Subcutaneous abdominal adipose tissue (tissue), 5 donors: Measurements from ENCODE around the gene PPRC1.

Source experiments
- H3K27ac ChIP-seq: one replicate; pipeline ENCODE4 v1.7.0; 2013; ENCODE audit warnings: low read depth, mild to moderate bottlenecking, inconsistent platforms, low read length, moderate library complexity
- H3K27me3 ChIP-seq, 5 donors: one replicate each; pipeline ENCODE4 v1.7.0; 2013; ENCODE audit warnings: low read length in 5 of 5, inconsistent platforms in 1 of 5; ENCODE audit not compliant: control insufficient read depth in 5 of 5, insufficient read depth in 4 of 5
- H3K36me3 ChIP-seq, 5 donors: one replicate each; pipeline ENCODE4 v1.7.0; 2013; ENCODE audit warnings: low read length in 5 of 5; ENCODE audit not compliant: control insufficient read depth in 5 of 5, insufficient read depth in 5 of 5
- H3K4me1 ChIP-seq, 5 donors: one replicate each; pipeline ENCODE4 v1.7.0; 2013; ENCODE audit warnings: low read length in 5 of 5, mild to moderate bottlenecking in 3 of 5, moderate library complexity in 1 of 5; ENCODE audit not compliant: control insufficient read depth in 5 of 5, insufficient read depth in 5 of 5
- H3K4me3 ChIP-seq, 5 donors: one replicate each; pipeline ENCODE4 v1.7.0; 2013; ENCODE audit warnings: low read length in 5 of 5, low read depth in 1 of 5
- H3K9ac ChIP-seq, 5 donors: one replicate each; pipeline ENCODE4 v1.7.0; 2013; ENCODE audit warnings: low read length in 5 of 5, mild to moderate bottlenecking in 4 of 5, moderate library complexity in 3 of 5
- H3K9me3 ChIP-seq, 5 donors: one replicate each; pipeline ENCODE4 v1.7.0; 2013; ENCODE audit warnings: low read length in 5 of 5; ENCODE audit not compliant: control insufficient read depth in 5 of 5
- donor health status: healthy.
- donor health status: healthy.
- donor health status: healthy.
- donor health status: healthy.
- donor health status: healthy.

The PPRC1 gene

GRCh38 chr10:102111276-102111675, 21.6 kb upstream of the PPRC1 start:
- peaks cover 7 to 38% (median 32%) of the 10 kb centered on the region in 5 donors for H3K4me1 ChIP-seq
- H3K9me3 ChIP-seq: no peaks in the 10 kb centered on the region
- no peak overlapping the region for H3K9ac ChIP-seq
- no peak overlapping the region for H3K4me3 ChIP-seq
- no peak overlapping the region for H3K27ac ChIP-seq
- no peaks in the 10 kb centered on the region for H3K27me3 ChIP-seq
- H3K36me3 ChIP-seq: peaks cover 3 to 49% (median 48%) of the 10 kb centered on the region in 5 donors

GRCh38 chr10:102112210-102112817, 20.5 kb upstream of the PPRC1 start:
- Histone ChIP-seq H3K4me1 (peaks cover 10 to 49% (median 42%) of the 10 kb centered on the region in 5 donors), H3K36me3 (peaks cover 3 to 41% (median 40%) of the 10 kb centered on the region in 5 donors), H3K9ac (peak overlapping the region in 1 of 5 donors; percentile 49)

GRCh38 chr10:102113261-102113955, 19.4 kb upstream of the PPRC1 start:
- Histone ChIP-seq H3K4me1 (peaks cover 17 to 60% (median 53%) of the 10 kb centered on the region in 5 donors), H3K4me3 (peak overlapping the region; percentile 59 to 71 (median 64)), H3K27me3 (no peaks in the 10 kb centered on the region), H3K9me3 (no peaks in the 10 kb centered on the region), H3K27ac (no peak overlapping the region), H3K36me3 (peaks cover 3 to 31% (median 31%) of the 10 kb centered on the region in 5 donors), H3K9ac (peak overlapping the region; percentile 9 to 84 (median 63))

More at GRCh38 chr10:102112210-102112817, 20.5 kb upstream of the PPRC1 start:
- H3K4me3 ChIP-seq: no peak overlapping the region
- H3K27me3 ChIP-seq: no peaks in the 10 kb centered on the region
- H3K27ac ChIP-seq: no peak overlapping the region
- no peaks in the 10 kb centered on the region for H3K9me3 ChIP-seq

GRCh38 chr10:102113956-102114857, 18.6 kb upstream of the PPRC1 start:
- Histone ChIP-seq H3K9me3 (no peaks in the 10 kb centered on the region), H3K4me1 (peaks cover 22 to 68% (median 61%) of the 10 kb centered on the region in 5 donors), H3K9ac (peak overlapping the region; percentile 19 to 84 (median 63)), H3K4me3 (peak overlapping the region; percentile 62 to 71 (median 64)), H3K27me3 (no peaks in the 10 kb centered on the region), H3K27ac (no peak overlapping the region), H3K36me3 (peaks cover 3 to 23% (median 23%) of the 10 kb centered on the region in 5 donors)

- Histone ChIP-seq H3K9me3 (no peaks in the 10 kb centered on the region), H3K27ac (peak overlapping the region; percentile 50), H3K27me3 (no peaks in the 10 kb centered on the region), H3K4me3 (peak overlapping the region; percentile 35 to 71 (median 64)), H3K9ac (peak overlapping the region in 4 of 5 donors; percentile 8 to 65 (median 38)), H3K4me1 (peaks cover 23 to 75% (median 68%) of the 10 kb centered on the region in 5 donors), H3K36me3 (peaks cover 2 to 14% (median 14%) of the 10 kb centered on the region in 5 donors)
Measured at GRCh38 chr10:102114861-102115618, 17.8 kb upstream of the PPRC1 start.

GRCh38 chr10:102115775-102116174, 17.1 kb upstream of the PPRC1 start:
- H3K36me3 ChIP-seq: peaks cover 0 to 7% (median 7%) of the 10 kb centered on the region in 5 donors
- H3K9ac ChIP-seq: peak overlapping the region in 4 of 5 donors; percentile 8 to 65 (median 38)
- peak overlapping the region in 3 of 5 donors; percentile 35 to 71 (median 64) for H3K4me3 ChIP-seq
- no peaks in the 10 kb centered on the region for H3K27me3 ChIP-seq
- H3K4me1 ChIP-seq: peaks cover 23 to 78% (median 70%) of the 10 kb centered on the region in 5 donors
- peak overlapping the region; percentile 50 for H3K27ac ChIP-seq
- no peaks in the 10 kb centered on the region for H3K9me3 ChIP-seq

GRCh38 chr10:102116656-102117055, 16.2 kb upstream of the PPRC1 start:
- no peaks in the 10 kb centered on the region for H3K9me3 ChIP-seq
- H3K36me3 ChIP-seq: no peaks in the 10 kb centered on the region
- no peaks in the 10 kb centered on the region for H3K27me3 ChIP-seq
- no peak overlapping the region for H3K4me3 ChIP-seq
- peak overlapping the region; percentile 86 for H3K27ac ChIP-seq
- H3K4me1 ChIP-seq: peaks cover 23 to 87% (median 78%) of the 10 kb centered on the region in 5 donors
- H3K9ac ChIP-seq: peak overlapping the region in 1 of 5 donors; percentile 84

- no peaks in the 10 kb centered on the region for H3K27me3 ChIP-seq
- peak overlapping the region in 4 of 5 donors; percentile 47 to 84 (median 61) for H3K9ac ChIP-seq
- peaks cover 23 to 89% (median 81%) of the 10 kb centered on the region in 5 donors for H3K4me1 ChIP-seq
- H3K36me3 ChIP-seq: no peaks in the 10 kb centered on the region
- H3K9me3 ChIP-seq: no peaks in the 10 kb centered on the region
- peak overlapping the region; percentile 86 for H3K27ac ChIP-seq
- peak overlapping the region; percentile 37 to 89 (median 61) for H3K4me3 ChIP-seq
Measured at GRCh38 chr10:102117391-102118159, 15.3 kb upstream of the PPRC1 start.
